Body of pancreas (tissue), 4 donors: ENCODE data around the gene EME2. TPM values are rescaled to one million over a fixed set of nuclear protein-coding genes. Genes with fewer than 3 reads are reported as not detected.

ENCODE experiments used
- ATAC-seq: fragments of 150-250 bp; one replicate; pipeline ENCODE4 v1.9.1; 2016
- DNase-seq, 4 donors: peaks; one replicate each; pipeline ENCODE4 v3.0.0-alpha.2; 2019
- H3K27ac ChIP-seq, 4 donors: fragments of 200-600 bp; sonication (generic); 1 replicate in 3 of 4; 2 replicates in 1 of 4; pipeline versions ENCODE4 v1.5.1 to v1.6.1; 2016 to 2019; ENCODE audit warnings: mild to moderate bottlenecking in 1 of 4, mixed read lengths in 1 of 4, moderate library complexity in 1 of 4
- H3K27me3 ChIP-seq, 2 donors: fragments of 200-600 bp; sonication (generic); one replicate each; pipeline ENCODE4 v1.6.0; 2016; ENCODE audit warnings: mild to moderate bottlenecking in 1 of 2
- H3K36me3 ChIP-seq, 2 donors: fragments of 200-600 bp; sonication (generic); replicated peaks in 1 of 2; 2 replicates each; pipeline ENCODE4 v1.5.1; 2016; ENCODE audit warnings: low read depth in 2 of 2; ENCODE audit not compliant: insufficient read depth in 1 of 2
- H3K4me1 ChIP-seq: fragments of 200-600 bp; sonication (generic); one replicate; pipeline ENCODE4 v1.6.0; 2016
- H3K4me3 ChIP-seq, 2 donors: fragments of 200-600 bp; sonication (generic); 1 replicate in 1 of 2; 2 replicates in 1 of 2; pipeline ENCODE4 v1.5.1; 2016 to 2019
- H3K9me3 ChIP-seq, 3 donors: fragments of 200-600 bp; sonication (generic); 1 replicate in 2 of 3; 2 replicates in 1 of 3; pipeline ENCODE4 v1.5.1; 2016
- POLR2A ChIP-seq, 3 donors: fragments of 450-650 bp; IDR thresholded peaks; one replicate each; pipeline ENCODE4 v1.6.1; 2016; ENCODE audit warnings: antibody characterized with exemption in 3 of 3, mild to moderate bottlenecking in 2 of 3
- WGBS, 2 donors: methylation state at CpG; one replicate each; pipeline ENCODE4 v1.1.5; 2017; 5-methylcytosine and 5-hydroxymethylcytosine counted together
- intact Hi-C: fragments of 100-400 bp; cut with DNase I; formaldehyde crosslinking; loops from one replicate; pipeline ENCODE4 v1.15.1; 2023
- total RNA-seq, 2 donors: library from RNA; depleted of rRNA; stranded (reverse); fragments of >200 nt; gene quantifications; one replicate each; pipeline ENCODE4 v1.1.0, GENCODE V29; 2016
- TF ChIP-seq, protein P1 (sequence below), 7 experiments: fragments of 450-650 bp in 4 of 7; fragments of 200-600 bp in 3 of 7; sonication (generic) in 3 of 7; IDR thresholded peaks; one replicate each; pipeline ENCODE4 v1.5.1; 2016 to 2019; ENCODE audit warnings: antibody characterized with exemption in 7 of 7

EME2 gene
- total RNA-seq, 2 donors from 2014 or later, result 13.5 to 33.3 TPM

DNA sequence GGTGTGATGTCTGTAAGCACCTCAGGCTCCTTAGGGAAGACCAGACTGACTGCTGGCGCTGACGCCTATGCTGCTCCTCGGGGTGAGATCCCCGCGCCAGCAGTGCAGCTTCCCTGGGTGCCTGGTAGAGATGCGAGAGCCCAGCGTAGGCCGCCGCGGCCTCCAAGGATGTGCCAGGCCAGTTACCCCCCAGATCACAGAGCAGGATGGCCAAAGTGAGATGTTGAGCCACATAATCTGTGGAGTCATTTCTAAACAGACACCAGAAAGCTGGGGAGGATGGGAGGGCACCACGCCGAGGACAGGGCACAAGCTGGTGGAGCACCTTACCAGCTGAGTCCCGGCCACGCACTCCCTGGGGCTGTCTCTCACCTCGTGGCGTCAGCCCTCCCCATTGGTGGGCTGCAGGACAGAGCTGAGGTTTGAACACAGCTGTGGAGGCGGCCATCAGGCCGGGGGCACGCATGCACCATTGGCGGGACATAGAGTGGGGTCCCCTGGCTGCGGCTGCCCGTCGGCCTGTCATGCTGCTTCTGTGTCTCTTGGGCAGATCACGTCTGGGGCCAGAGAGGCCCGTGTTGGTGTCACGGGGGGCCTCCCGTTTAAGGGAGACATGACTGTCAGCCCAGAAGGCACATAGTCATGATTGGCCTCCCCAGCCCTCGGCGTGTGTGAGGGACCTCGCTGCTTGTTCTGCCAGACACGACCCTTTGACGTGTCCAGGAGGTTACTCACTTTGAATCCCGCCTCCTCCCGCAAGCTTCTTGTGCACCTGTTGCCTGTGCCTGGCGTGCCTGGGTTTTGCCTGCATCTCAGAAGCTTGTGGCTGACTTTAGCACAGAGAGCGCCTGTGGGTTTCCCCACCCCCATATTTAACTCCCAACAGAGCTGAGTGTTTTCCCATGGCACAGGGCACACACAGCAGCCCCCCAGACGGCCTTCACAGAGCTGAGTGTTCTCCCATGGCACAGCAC, 44.7 kb upstream of the EME2 start:
- WGBS, 2 donors, result 90 to 93% methylated on average over 11 to 34 of the region's 37 CpGs
- peaks cover 6% of the 10 kb centered on the region for H3K4me1 ChIP-seq
- ATAC-seq, result no peak
- no peaks in the 10 kb centered on the region for H3K27me3 ChIP-seq
- TF ChIP-seq, protein P1, sequence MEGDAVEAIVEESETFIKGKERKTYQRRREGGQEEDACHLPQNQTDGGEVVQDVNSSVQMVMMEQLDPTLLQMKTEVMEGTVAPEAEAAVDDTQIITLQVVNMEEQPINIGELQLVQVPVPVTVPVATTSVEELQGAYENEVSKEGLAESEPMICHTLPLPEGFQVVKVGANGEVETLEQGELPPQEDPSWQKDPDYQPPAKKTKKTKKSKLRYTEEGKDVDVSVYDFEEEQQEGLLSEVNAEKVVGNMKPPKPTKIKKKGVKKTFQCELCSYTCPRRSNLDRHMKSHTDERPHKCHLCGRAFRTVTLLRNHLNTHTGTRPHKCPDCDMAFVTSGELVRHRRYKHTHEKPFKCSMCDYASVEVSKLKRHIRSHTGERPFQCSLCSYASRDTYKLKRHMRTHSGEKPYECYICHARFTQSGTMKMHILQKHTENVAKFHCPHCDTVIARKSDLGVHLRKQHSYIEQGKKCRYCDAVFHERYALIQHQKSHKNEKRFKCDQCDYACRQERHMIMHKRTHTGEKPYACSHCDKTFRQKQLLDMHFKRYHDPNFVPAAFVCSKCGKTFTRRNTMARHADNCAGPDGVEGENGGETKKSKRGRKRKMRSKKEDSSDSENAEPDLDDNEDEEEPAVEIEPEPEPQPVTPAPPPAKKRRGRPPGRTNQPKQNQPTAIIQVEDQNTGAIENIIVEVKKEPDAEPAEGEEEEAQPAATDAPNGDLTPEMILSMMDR (IDR thresholded peaks at IDR 0.05), result no peak
- no peak for TF ChIP-seq POLR2A (IDR thresholded peaks at IDR 0.05)
- peaks cover 6 to 9% of the 10 kb centered on the region in 2 donors for H3K36me3 ChIP-seq
- H3K4me3 ChIP-seq, result no peak overlapping the region
- intact Hi-C loops, result no loop called here
- no peaks in the 10 kb centered on the region for H3K9me3 ChIP-seq
- no peak overlapping the region for H3K27ac ChIP-seq
- no peak for DNase-seq

DNA sequence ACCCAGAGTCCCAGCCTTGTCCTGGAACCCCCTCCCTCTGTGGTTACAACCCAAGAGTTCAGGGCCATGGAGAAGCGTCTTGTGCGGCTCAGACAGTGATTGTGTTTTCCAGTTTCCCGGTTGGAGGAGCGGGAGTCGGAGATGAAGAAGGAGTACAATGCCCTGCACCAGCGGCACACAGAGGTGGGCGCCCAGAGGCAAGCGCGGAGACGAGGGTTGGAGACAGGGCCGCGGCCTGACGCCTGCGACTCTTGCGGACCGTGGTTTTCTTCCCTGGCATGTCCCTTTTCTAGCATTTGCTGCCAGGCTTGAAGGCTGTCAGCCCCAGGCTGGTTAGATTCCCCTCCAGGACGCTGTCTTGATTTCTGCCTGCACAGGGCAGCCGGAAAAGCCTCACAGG, 43.6 kb upstream of the EME2 start:
- Histone ChIP-seq H3K9me3 (no peaks in the 10 kb centered on the region), H3K27ac (no peak overlapping the region), H3K36me3 (peaks cover 6 to 16% of the 10 kb centered on the region in 2 donors), H3K4me3 (no peak overlapping the region), H3K27me3 (no peaks in the 10 kb centered on the region), H3K4me1 (no peaks in the 10 kb centered on the region)
- intact Hi-C loops, result no loop called here
- WGBS, 2 donors, result 90 to 97% methylated on average over 13 to 18 of the region's 18 CpGs
- TF ChIP-seq, protein P1 (IDR thresholded peaks at IDR 0.05), result no peak
- TF ChIP-seq POLR2A (IDR thresholded peaks at IDR 0.05), result no peak
- DNase-seq (no peak), ATAC-seq (no peak)

- no peak overlapping the region for H3K4me3 ChIP-seq
- H3K9me3 ChIP-seq, result no peaks in the 10 kb centered on the region
- no peak for ATAC-seq
- no peak for DNase-seq
- no peaks in the 10 kb centered on the region for H3K27me3 ChIP-seq
- no peak overlapping the region for H3K27ac ChIP-seq
- no peak for TF ChIP-seq POLR2A (IDR thresholded peaks at IDR 0.05)
- TF ChIP-seq, protein P1 (IDR thresholded peaks at IDR 0.05), result no peak
- 95 to 96% methylated on average over 31 to 32 of the region's 35 CpGs for WGBS, 2 donors
- intact Hi-C loops, result no loop called here
- peaks cover 6 to 20% of the 10 kb centered on the region in 2 donors for H3K36me3 ChIP-seq
- no peaks in the 10 kb centered on the region for H3K4me1 ChIP-seq
These were observed 43.2 kb upstream of the EME2 start for GRCh38 chr16:1729445-1729844.

DNA sequence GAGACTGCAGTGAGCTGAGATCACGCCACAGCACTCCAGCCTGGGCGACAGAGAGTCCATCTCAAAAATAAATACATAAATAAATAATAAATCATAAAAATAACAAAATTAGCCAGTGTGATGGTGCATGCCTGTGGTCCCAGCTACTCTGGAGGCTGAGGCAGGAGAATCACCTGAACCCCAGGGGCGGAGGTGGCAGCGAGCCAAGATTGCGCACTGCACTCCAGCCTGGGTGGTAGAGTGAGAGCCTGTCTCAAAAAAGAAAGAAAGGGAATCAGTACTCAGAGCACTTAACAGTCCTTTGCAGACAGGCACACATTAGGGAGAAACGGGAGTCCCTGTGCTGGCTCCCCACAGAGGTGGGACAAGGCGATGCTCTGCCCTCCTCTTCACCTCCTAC, 41.5 kb upstream of the EME2 start:
- intact Hi-C loops, result no loop called here
- WGBS, 2 donors, result 91 to 92% methylated on average over 7 of the region's 7 CpGs
- no peaks in the 10 kb centered on the region for H3K4me1 ChIP-seq
- H3K27ac ChIP-seq, result no peak overlapping the region
- ATAC-seq, result no peak
- no peak for DNase-seq
- TF ChIP-seq, protein P1 (IDR thresholded peaks at IDR 0.05), result no peak
- no peak for TF ChIP-seq POLR2A (IDR thresholded peaks at IDR 0.05)
- H3K4me3 ChIP-seq, result no peak overlapping the region
- H3K36me3 ChIP-seq, result peaks cover 6 to 22% of the 10 kb centered on the region in 2 donors
- no peaks in the 10 kb centered on the region for H3K27me3 ChIP-seq
- H3K9me3 ChIP-seq, result no peaks in the 10 kb centered on the region
